ENCODE measurements around the gene THSD7B.

THSD7B gene

DNA sequence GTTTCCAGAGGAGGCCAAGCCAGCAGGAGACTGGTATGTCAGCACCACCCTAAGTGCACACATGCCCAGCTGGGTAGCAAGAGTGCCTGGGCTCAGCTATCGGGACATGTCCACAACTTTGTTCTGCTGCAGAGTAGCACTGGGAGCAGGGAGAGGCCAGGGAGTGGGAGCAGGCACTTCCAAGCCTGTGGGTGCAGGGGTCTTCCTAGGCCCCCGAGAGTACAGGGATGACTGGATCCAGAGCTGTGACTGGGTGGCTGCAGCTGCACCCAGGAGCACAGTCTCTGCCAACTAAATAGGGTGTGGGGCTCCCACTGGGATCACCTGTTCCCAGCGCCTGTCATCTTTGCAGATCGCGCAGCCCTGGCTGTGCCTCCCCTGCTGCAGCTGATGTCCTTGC is 943.0 kb downstream of the THSD7B start:
- no peak overlapping the region for H3K27ac Mint-ChIP-seq
- no peaks in the 10 kb centered on the region for H3K4me1 Mint-ChIP-seq (ENCODE audit: low read depth in 2 of 2)
- H3K4me3 Mint-ChIP-seq: no peak overlapping the region
- no peaks in the 10 kb centered on the region for H3K36me3 Mint-ChIP-seq (ENCODE audit: insufficient read depth)
- no peaks in the 10 kb centered on the region for H3K27me3 Mint-ChIP-seq
- H3K9me3 Mint-ChIP-seq: peaks cover 2 to 7% of the 10 kb centered on the region in 2 donors
- ATAC-seq (replicated peaks) (no peak), DNase-seq (no peak)

DNA sequence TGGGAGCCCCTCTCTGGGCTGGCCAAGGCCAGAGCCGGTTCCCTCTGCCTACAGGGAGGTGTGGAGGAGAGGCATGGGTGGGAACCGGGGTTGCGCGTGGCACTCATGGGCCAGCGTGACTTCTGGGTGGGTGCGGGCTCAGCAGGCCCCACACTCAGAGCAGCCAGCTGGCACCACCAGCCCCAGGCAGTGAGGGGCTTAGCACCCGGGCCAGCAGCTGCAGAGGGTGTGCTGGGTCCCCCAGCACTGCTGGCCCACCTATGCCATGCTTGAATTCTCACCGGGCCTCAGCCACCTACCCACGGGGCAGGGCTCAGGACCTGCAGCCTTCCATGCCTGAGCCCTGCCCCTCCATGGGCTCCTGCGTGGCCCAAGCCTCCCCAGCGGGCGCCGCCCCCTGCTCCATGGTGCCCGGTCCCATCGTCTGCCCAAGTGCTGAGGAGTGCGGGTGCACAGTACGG is 950.4 kb downstream of the THSD7B start:
- ATAC-seq (replicated peaks): no peak
- no peak for DNase-seq
- H3K9me3 Mint-ChIP-seq: peaks cover 0 to 11% of the 10 kb centered on the region in 2 donors
- no peak overlapping the region for H3K27ac Mint-ChIP-seq
- no peaks in the 10 kb centered on the region for H3K27me3 Mint-ChIP-seq
- H3K4me1 Mint-ChIP-seq (ENCODE audit: low read depth in 2 of 2): no peaks in the 10 kb centered on the region
- H3K4me3 Mint-ChIP-seq: no peak overlapping the region
- H3K36me3 Mint-ChIP-seq (ENCODE audit: insufficient read depth): no peaks in the 10 kb centered on the region

DNA sequence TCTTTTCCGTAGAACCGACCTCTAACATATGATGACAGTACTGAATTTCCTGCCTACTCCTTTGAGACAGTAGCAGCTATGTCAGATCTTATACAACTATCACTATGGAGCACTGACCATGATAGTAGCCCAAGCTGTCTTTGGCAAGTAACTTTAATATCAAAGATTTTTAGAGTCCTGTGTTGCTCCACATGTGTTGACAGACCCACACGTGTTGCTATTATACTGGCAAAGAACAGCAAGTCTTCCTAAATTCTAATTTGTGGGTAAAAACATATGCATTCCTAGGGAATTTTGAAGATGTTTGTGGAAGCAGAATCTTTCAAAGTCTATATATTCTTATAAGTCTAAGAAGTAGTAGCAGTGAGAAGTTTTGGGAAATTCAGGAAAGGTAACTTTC is 953.4 kb downstream of the THSD7B start:
- Mint-ChIP-seq H3K36me3 (ENCODE audit: insufficient read depth) (no peaks in the 10 kb centered on the region), H3K9me3 (peaks cover 6 to 11% of the 10 kb centered on the region in 2 donors), H3K4me1 (ENCODE audit: low read depth in 2 of 2) (no peaks in the 10 kb centered on the region), H3K27me3 (no peaks in the 10 kb centered on the region), H3K27ac (no peak overlapping the region), H3K4me3 (no peak overlapping the region)
- DNase-seq (no peak), ATAC-seq (replicated peaks) (no peak)

DNA sequence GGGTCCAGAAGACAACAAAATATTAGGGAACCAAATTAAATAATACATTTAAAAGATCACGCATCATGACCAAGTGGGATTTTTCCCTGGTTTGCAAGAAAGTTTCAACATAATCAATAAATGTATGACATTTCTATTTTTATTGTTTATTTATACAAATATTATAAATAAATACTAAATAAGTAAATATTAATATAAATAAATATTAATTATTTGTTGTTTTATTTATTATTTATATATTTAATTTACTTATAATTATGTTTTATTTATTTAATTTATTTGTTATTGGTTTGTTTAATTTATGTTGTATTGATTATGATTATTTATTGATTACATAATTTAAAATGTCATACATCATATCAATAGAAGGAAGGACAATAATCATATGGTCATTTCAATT is 956.4 kb downstream of the THSD7B start:
- H3K9me3 Mint-ChIP-seq: peaks cover 9 to 11% of the 10 kb centered on the region in 2 donors
- no peaks in the 10 kb centered on the region for H3K36me3 Mint-ChIP-seq (ENCODE audit: insufficient read depth)
- no peak for ATAC-seq (replicated peaks)
- H3K4me3 Mint-ChIP-seq: no peak overlapping the region
- H3K27ac Mint-ChIP-seq: no peak overlapping the region
- DNase-seq: no peak
- H3K27me3 Mint-ChIP-seq: no peaks in the 10 kb centered on the region
- H3K4me1 Mint-ChIP-seq (ENCODE audit: low read depth in 2 of 2): no peaks in the 10 kb centered on the region

DNA sequence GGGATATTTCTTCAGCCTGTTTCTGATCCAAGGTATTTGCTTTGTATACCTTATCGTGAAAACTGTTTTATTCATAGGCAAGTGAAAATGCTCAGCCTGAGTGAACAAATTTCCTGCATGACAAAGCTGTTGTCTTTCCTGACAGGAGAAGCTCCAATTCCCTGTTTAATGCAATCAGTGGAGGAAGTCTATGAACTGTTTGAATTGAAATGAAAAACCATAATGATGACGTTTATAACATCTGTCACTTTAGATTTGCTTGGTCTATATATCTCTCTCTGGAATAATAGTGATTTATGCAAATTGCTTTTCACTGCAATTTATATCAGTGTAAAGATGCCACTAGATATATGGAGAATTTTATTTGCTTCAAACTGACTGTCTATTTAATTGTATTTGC is 959.6 kb downstream of the THSD7B start:
- Mint-ChIP-seq H3K4me1 (ENCODE audit: low read depth in 2 of 2) (no peaks in the 10 kb centered on the region), H3K4me3 (no peak overlapping the region), H3K27me3 (no peaks in the 10 kb centered on the region), H3K9me3 (peaks cover 11 to 12% of the 10 kb centered on the region in 2 donors), H3K27ac (no peak overlapping the region), H3K36me3 (ENCODE audit: insufficient read depth) (no peaks in the 10 kb centered on the region)
- no peak for DNase-seq
- ATAC-seq (replicated peaks): no peak
